H1 (cell line): ENCODE data around the gene ADCY2. TPM values are rescaled to one million over a fixed set of nuclear protein-coding genes. Genes with fewer than 3 reads are reported as not detected.

Source experiments
- CTBP2 ChIP-seq: IDR thresholded peaks from 2 replicates; pipeline ENCODE4 v1.7.0; 2011; ENCODE audit warnings: borderline replicate concordance, mild to moderate bottlenecking, moderate library complexity, mixed read lengths, low read length; ENCODE audit not compliant: insufficient read depth, insufficient read length
- SP1 ChIP-seq: IDR thresholded peaks from 2 replicates; pipeline ENCODE4 v1.6.1; 2011; ENCODE audit warnings: low read depth, low read length
- SUZ12 ChIP-seq: fragments of 200-600 bp; sonication (generic); IDR thresholded peaks from 2 replicates; pipeline ENCODE4 v1.6.1; 2012; ENCODE audit warnings: mild to moderate bottlenecking, inconsistent platforms, low read length, moderate library complexity, mixed read lengths
- TAF7 ChIP-seq: optimal IDR thresholded peaks from 2 replicates; pipeline ENCODE3; 2011; ENCODE audit warnings: low read depth, mild to moderate bottlenecking, inconsistent platforms, low read length, moderate library complexity, borderline replicate concordance
- polyA plus RNA-seq, 7 experiments: library from polyadenylated mRNA; depleted of rRNA in 3 of 7; stranded (reverse) in 5 of 7; unstranded in 2 of 7; fragments of >200 nt in 5 of 7; fragments of 200-250 nt in 2 of 7; gene quantifications; 1 replicate in 5 of 7; 2 replicates in 1 of 7; 4 replicates in 1 of 7; pipeline versions ENCODE4 v1.2.1 to v1.2.3, GENCODE V29; 2011 to 2013; ENCODE audit warnings: missing spikeins in 2 of 7, mixed read lengths in 2 of 7
- total RNA-seq: library from RNA; stranded (reverse); fragmentation: NEBNext Ultra II Directional; extraction: Animal tissue kit (Norgen Biotek cat#: 25700); gene quantifications from 2 replicates; pipeline ENCODE4 v1.2.1, GENCODE V29; 2021
- TF ChIP-seq, protein P1 (sequence below): fragments of 300-600 bp; sonication (generic); IDR thresholded peaks from 2 replicates; pipeline ENCODE4 v1.7.1; 2012; ENCODE audit warnings: low read length, moderate library complexity, mild to moderate bottlenecking, inconsistent platforms; ENCODE audit not compliant: insufficient replicate concordance

ADCY2 gene
- total and polyA plus RNA-seq, 2 of the 8 experiments (the other 6 are each of a cell fraction or from before 2014, with no cell fraction given), result 35.8 to 122 TPM

DNA sequence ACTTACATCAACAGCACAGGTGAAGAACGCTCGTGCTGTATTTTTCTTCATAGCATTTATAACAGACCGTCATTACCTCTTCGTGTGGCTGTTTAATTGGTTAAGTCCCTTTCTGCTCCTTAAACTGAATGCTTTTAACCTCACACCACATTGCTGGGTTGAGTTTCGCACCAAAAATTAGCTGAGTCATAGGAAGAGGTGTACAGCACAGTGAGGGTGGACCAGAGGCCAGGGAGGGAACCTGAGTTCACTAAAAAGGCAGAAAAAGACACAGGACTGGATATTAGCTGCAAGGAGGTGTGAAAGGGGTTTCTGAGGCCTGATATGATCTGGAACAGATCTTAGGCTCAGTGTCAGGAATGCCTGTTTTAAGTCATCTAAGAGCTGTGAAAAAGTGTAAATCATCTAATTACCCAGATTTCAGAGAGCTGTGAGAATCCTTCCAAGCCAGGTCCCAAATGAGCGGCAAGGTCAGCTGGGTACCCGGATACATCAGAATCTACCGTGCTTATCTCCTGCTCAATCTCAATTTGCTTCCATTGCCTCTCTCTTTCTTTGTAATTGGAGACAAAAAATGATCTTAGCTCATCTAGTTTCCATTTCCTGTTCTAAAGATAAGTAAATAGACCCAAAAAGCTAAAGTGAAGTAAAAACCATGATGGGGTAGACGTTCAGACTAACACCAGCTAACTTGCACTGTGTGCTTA lies 462.1 kb downstream of the ADCY2 start (continued):
- TF ChIP-seq, protein P1, sequence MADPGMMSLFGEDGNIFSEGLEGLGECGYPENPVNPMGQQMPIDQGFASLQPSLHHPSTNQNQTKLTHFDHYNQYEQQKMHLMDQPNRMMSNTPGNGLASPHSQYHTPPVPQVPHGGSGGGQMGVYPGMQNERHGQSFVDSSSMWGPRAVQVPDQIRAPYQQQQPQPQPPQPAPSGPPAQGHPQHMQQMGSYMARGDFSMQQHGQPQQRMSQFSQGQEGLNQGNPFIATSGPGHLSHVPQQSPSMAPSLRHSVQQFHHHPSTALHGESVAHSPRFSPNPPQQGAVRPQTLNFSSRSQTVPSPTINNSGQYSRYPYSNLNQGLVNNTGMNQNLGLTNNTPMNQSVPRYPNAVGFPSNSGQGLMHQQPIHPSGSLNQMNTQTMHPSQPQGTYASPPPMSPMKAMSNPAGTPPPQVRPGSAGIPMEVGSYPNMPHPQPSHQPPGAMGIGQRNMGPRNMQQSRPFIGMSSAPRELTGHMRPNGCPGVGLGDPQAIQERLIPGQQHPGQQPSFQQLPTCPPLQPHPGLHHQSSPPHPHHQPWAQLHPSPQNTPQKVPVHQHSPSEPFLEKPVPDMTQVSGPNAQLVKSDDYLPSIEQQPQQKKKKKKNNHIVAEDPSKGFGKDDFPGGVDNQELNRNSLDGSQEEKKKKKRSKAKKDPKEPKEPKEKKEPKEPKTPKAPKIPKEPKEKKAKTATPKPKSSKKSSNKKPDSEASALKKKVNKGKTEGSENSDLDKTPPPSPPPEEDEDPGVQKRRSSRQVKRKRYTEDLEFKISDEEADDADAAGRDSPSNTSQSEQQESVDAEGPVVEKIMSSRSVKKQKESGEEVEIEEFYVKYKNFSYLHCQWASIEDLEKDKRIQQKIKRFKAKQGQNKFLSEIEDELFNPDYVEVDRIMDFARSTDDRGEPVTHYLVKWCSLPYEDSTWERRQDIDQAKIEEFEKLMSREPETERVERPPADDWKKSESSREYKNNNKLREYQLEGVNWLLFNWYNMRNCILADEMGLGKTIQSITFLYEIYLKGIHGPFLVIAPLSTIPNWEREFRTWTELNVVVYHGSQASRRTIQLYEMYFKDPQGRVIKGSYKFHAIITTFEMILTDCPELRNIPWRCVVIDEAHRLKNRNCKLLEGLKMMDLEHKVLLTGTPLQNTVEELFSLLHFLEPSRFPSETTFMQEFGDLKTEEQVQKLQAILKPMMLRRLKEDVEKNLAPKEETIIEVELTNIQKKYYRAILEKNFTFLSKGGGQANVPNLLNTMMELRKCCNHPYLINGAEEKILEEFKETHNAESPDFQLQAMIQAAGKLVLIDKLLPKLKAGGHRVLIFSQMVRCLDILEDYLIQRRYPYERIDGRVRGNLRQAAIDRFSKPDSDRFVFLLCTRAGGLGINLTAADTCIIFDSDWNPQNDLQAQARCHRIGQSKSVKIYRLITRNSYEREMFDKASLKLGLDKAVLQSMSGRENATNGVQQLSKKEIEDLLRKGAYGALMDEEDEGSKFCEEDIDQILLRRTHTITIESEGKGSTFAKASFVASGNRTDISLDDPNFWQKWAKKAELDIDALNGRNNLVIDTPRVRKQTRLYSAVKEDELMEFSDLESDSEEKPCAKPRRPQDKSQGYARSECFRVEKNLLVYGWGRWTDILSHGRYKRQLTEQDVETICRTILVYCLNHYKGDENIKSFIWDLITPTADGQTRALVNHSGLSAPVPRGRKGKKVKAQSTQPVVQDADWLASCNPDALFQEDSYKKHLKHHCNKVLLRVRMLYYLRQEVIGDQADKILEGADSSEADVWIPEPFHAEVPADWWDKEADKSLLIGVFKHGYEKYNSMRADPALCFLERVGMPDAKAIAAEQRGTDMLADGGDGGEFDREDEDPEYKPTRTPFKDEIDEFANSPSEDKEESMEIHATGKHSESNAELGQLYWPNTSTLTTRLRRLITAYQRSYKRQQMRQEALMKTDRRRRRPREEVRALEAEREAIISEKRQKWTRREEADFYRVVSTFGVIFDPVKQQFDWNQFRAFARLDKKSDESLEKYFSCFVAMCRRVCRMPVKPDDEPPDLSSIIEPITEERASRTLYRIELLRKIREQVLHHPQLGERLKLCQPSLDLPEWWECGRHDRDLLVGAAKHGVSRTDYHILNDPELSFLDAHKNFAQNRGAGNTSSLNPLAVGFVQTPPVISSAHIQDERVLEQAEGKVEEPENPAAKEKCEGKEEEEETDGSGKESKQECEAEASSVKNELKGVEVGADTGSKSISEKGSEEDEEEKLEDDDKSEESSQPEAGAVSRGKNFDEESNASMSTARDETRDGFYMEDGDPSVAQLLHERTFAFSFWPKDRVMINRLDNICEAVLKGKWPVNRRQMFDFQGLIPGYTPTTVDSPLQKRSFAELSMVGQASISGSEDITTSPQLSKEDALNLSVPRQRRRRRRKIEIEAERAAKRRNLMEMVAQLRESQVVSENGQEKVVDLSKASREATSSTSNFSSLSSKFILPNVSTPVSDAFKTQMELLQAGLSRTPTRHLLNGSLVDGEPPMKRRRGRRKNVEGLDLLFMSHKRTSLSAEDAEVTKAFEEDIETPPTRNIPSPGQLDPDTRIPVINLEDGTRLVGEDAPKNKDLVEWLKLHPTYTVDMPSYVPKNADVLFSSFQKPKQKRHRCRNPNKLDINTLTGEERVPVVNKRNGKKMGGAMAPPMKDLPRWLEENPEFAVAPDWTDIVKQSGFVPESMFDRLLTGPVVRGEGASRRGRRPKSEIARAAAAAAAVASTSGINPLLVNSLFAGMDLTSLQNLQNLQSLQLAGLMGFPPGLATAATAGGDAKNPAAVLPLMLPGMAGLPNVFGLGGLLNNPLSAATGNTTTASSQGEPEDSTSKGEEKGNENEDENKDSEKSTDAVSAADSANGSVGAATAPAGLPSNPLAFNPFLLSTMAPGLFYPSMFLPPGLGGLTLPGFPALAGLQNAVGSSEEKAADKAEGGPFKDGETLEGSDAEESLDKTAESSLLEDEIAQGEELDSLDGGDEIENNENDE, result no peak
- TF ChIP-seq TAF7 (no peak), SUZ12 (no peak), SP1 (no peak), CTBP2 (no peak)
